ENCODE results near the gene PGGHG.

The PGGHG gene

GRCh38 chr11:288478-289397 is at the start of gene PGGHG:
Gene PGGHG, plus strand, starts transcription at chr11:289126. Its CDS starts 691 bp downstream, at chr11:289817.
- DNase-seq (ENCODE audit: low spot score), result peak; percentile 62
- Histone ChIP-seq H3K27me3 (ENCODE audit: insufficient read depth, poor library complexity, severe bottlenecking) (peaks cover 8% of the 10 kb centered on the region), H3K4me1 (ENCODE audit: insufficient read depth, poor library complexity, severe bottlenecking) (no peaks in the 10 kb centered on the region), H3K27ac (ENCODE audit: poor library complexity, severe bottlenecking) (no peak within 1 kb of the TSS), H3K9me3 (ENCODE audit: severe bottlenecking) (no peaks in the 10 kb centered on the region), H3K4me3 (ENCODE audit: severe bottlenecking) (peak within 1 kb of the TSS; percentile 79), H3K36me3 (ENCODE audit: low read depth) (no peaks in the 10 kb centered on the region)
- TF ChIP-seq, protein P1, sequence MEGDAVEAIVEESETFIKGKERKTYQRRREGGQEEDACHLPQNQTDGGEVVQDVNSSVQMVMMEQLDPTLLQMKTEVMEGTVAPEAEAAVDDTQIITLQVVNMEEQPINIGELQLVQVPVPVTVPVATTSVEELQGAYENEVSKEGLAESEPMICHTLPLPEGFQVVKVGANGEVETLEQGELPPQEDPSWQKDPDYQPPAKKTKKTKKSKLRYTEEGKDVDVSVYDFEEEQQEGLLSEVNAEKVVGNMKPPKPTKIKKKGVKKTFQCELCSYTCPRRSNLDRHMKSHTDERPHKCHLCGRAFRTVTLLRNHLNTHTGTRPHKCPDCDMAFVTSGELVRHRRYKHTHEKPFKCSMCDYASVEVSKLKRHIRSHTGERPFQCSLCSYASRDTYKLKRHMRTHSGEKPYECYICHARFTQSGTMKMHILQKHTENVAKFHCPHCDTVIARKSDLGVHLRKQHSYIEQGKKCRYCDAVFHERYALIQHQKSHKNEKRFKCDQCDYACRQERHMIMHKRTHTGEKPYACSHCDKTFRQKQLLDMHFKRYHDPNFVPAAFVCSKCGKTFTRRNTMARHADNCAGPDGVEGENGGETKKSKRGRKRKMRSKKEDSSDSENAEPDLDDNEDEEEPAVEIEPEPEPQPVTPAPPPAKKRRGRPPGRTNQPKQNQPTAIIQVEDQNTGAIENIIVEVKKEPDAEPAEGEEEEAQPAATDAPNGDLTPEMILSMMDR (IDR thresholded peaks at IDR 0.05; ENCODE audit: poor library complexity, severe bottlenecking), result no peak
- peak; percentile 49 for ATAC-seq (ENCODE audit: low read depth)

DNA sequence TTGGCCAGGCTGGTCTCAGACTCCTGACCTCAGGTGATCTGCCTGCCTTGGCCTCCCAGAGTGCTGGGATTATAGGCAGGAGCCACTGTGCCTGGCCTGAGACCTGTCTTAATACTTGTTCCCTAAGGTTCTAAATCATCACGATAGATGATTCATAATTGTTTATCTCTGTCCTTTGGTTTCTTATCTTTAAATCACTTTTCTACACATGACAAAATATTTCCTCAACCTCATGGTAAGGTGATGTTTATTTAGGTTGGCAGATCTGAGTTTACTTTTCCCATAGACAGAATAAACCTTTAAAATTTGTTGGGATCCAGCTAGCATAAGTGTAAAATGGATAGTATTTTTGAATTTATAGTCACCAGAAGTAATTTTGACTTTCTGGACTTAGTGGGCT is 48.6 kb upstream of the PGGHG start:
- Histone ChIP-seq H3K36me3 (ENCODE audit: low read depth) (peaks cover 67% of the 10 kb centered on the region), H3K4me3 (ENCODE audit: severe bottlenecking) (no peak overlapping the region), H3K27ac (ENCODE audit: poor library complexity, severe bottlenecking) (no peak overlapping the region), H3K27me3 (ENCODE audit: insufficient read depth, poor library complexity, severe bottlenecking) (no peaks in the 10 kb centered on the region), H3K4me1 (ENCODE audit: insufficient read depth, poor library complexity, severe bottlenecking) (peaks cover 11% of the 10 kb centered on the region), H3K9me3 (ENCODE audit: severe bottlenecking) (no peaks in the 10 kb centered on the region)
- DNase-seq (ENCODE audit: low spot score), result no peak
- TF ChIP-seq, protein P1 (IDR thresholded peaks at IDR 0.05; ENCODE audit: poor library complexity, severe bottlenecking), result no peak
- no peak for ATAC-seq (ENCODE audit: low read depth)

GRCh38 chr11:241634-242033 is 47.3 kb upstream of the PGGHG start:
- TF ChIP-seq, protein P1 (IDR thresholded peaks at IDR 0.05; ENCODE audit: poor library complexity, severe bottlenecking), result no peak
- no peaks in the 10 kb centered on the region for H3K27me3 ChIP-seq (ENCODE audit: insufficient read depth, poor library complexity, severe bottlenecking)
- DNase-seq (ENCODE audit: low spot score) (no peak), ATAC-seq (ENCODE audit: low read depth) (no peak)
- H3K27ac ChIP-seq (ENCODE audit: poor library complexity, severe bottlenecking), result no peak overlapping the region
- H3K36me3 ChIP-seq (ENCODE audit: low read depth), result peaks cover 80% of the 10 kb centered on the region
- H3K4me3 ChIP-seq (ENCODE audit: severe bottlenecking), result no peak overlapping the region
- no peaks in the 10 kb centered on the region for H3K9me3 ChIP-seq (ENCODE audit: severe bottlenecking)
- H3K4me1 ChIP-seq (ENCODE audit: insufficient read depth, poor library complexity, severe bottlenecking), result peaks cover 11% of the 10 kb centered on the region

GRCh38 chr11:244376-244775 is 44.5 kb upstream of the PGGHG start:
- TF ChIP-seq, protein P1 (IDR thresholded peaks at IDR 0.05; ENCODE audit: poor library complexity, severe bottlenecking), result no peak
- Histone ChIP-seq H3K36me3 (ENCODE audit: low read depth) (peaks cover 94% of the 10 kb centered on the region), H3K27ac (ENCODE audit: poor library complexity, severe bottlenecking) (no peak overlapping the region)

DNA sequence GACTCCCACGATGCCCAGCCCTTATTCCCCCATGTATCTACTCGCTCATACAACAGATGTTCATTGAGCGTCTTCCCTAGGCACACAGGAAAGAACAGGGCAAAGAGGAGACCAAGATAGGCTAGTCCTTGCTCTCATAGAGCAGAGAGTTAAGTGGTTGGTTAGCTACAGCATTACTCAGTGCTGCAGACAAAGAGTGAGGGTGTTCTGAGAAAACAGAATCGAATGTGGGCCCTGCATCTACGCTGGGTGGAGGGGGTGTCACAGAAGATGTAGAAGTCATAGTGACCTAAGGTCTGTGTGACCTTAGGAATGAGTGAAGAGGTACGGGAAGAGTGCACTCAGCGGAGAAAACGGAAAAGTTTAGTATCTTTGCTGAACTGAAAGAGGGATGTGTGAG is 39.9 kb upstream of the PGGHG start:
- H3K36me3 ChIP-seq (ENCODE audit: low read depth), result peaks cover 79% of the 10 kb centered on the region
- H3K4me3 ChIP-seq (ENCODE audit: severe bottlenecking), result no peak overlapping the region
- H3K4me1 ChIP-seq (ENCODE audit: insufficient read depth, poor library complexity, severe bottlenecking), result no peaks in the 10 kb centered on the region
- ATAC-seq (ENCODE audit: low read depth) (no peak), DNase-seq (ENCODE audit: low spot score) (no peak)
- TF ChIP-seq, protein P1 (IDR thresholded peaks at IDR 0.05; ENCODE audit: poor library complexity, severe bottlenecking), result no peak
- H3K27ac ChIP-seq (ENCODE audit: poor library complexity, severe bottlenecking), result no peak overlapping the region
- no peaks in the 10 kb centered on the region for H3K27me3 ChIP-seq (ENCODE audit: insufficient read depth, poor library complexity, severe bottlenecking)
- H3K9me3 ChIP-seq (ENCODE audit: severe bottlenecking), result no peaks in the 10 kb centered on the region

More at GRCh38 chr11:244376-244775, 44.5 kb upstream of the PGGHG start:
- no peak for ATAC-seq (ENCODE audit: low read depth)
- DNase-seq (ENCODE audit: low spot score), result no peak
- H3K27me3 ChIP-seq (ENCODE audit: insufficient read depth, poor library complexity, severe bottlenecking), result no peaks in the 10 kb centered on the region
- H3K4me1 ChIP-seq (ENCODE audit: insufficient read depth, poor library complexity, severe bottlenecking), result no peaks in the 10 kb centered on the region
- no peak overlapping the region for H3K4me3 ChIP-seq (ENCODE audit: severe bottlenecking)
- H3K9me3 ChIP-seq (ENCODE audit: severe bottlenecking), result no peaks in the 10 kb centered on the region

Measured in RWPE2 (cell line).